VCaP (cell line): Measurements from ENCODE around the gene BEGAIN.

Source experiments
- H3K27ac ChIP-seq: fragments of 450-650 bp; 2 replicates; pipeline ENCODE4 v1.5.1; 2017
- CTCF ChIP-seq: fragments of 450-650 bp; conservative IDR thresholded peaks from 2 replicates; pipeline ENCODE4 v1.5.1; 2017; ENCODE audit warnings: mild to moderate bottlenecking, moderate library complexity

Gene BEGAIN

GRCh38 chr14:100588671-100589070 is 1.5 kb upstream of the BEGAIN start:
- TF ChIP-seq CTCF = no peak

GRCh38 chr14:100587763-100588411 is 670 bp upstream of the BEGAIN start:
- no peak for TF ChIP-seq CTCF
- H3K27ac ChIP-seq = peak overlapping the region; percentile 68; the same call in 1 of the 2 replicates

More at GRCh38 chr14:100588671-100589070, 1.5 kb upstream of the BEGAIN start:
- no peak overlapping the region for H3K27ac ChIP-seq

DNA sequence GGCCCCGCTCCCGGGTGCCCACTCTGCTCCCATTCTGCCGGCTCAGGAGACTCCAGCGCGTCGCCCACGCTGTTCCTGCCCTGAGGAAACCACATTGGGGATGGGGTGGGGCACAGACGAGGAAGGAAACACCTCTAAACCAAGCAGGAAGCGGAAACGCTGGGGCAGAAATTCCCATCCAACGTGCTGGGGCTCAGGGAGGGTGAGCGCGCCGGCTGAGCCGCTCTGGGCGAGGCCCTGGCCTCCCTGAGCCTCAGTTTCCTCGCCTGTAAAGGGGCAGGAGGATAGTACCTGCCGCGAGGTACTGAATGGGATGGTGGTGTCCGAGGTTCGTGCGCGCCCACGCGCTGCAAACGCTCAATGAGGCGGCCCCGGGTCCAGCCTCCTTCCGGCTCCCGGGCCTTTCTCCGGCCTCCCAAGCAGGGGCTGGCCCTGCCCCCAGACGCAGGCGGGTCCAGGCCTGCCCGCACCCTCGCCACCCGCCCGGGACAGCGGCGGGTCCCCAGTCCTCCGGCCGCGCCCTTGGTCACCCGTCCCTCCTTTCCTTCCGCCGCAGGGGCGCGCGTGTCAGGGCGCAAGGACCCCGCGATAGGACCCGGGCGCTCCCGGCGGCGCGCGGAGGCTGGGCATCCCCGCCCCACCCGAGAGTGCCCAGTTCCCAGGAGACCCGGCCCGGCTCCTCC is 673 bp downstream of the BEGAIN start:
- TF ChIP-seq CTCF = no peak

DNA sequence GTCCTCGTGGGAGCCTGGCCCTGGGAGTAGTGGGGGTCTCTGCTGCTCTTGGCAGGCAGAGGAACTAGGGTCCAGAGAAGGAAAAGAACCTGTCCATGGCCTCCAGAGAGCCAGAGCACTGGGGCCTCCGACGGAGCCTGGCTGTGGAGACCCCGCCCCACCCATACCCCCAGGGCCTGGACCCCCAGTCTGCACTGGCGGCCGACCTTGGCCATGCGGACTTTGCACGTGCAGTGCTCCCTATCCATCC is 1.1 kb downstream of the BEGAIN start:
- no peak for TF ChIP-seq CTCF

More for the DNA sequence above, 673 bp downstream of the BEGAIN start:
- peak overlapping the region; percentile 68 for H3K27ac ChIP-seq

GRCh38 chr14:100585448-100586152 is 1.6 kb downstream of the BEGAIN start:
- no peak for TF ChIP-seq CTCF
- no peak overlapping the region for H3K27ac ChIP-seq

More for the DNA sequence above, 1.1 kb downstream of the BEGAIN start:
- peak overlapping the region; percentile 68 for H3K27ac ChIP-seq

DNA sequence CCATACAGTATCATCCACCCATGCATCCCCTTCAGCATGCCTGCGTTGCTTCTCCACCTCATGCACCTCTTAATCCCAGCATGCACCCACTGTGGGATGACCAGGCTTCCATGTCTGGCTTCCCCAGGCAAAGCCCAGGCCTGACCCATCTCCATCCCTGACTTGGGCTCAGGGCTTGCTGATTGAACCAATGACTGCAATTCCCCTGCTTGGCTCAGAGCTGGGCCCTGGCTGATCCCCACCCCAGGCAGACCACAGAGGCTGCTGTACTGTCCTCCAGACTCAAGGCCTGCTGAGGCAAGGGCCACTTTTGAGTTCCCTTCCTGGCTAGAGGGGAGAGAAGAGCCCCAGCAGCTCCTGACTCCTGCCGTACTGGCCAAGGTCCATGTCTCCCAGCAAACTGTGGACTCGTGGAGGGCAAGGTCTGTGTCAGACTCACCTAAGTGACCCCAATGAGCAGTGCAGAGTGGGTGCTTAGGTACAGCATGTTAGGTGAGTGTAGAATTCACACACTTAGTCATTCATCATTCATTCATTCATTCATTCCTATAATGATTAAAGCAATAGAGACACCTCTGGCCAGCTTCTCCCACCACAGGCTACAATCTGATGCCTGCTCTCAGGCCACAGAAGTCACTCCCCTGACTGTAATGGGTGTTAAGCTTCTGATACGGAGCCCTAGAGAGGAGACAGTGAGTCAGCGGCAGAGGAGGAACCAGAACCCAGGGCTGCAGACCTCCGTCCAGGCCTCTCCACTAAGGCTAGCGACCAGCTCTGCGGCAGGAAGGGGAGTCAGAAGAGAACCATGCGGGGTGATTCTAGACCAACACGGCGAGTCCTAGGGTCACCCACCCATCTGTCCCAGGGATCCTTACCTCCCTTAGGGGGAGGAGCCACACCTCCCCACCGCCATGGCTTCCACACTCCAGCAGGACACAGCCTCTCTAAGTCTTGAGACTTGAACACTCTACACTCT is 2.9 kb downstream of the BEGAIN start:
- no peak overlapping the region for H3K27ac ChIP-seq
- TF ChIP-seq CTCF = no peak
